ENCODE results near the gene PPFIA3. TPM values are rescaled to one million over a fixed set of nuclear protein-coding genes. Genes with fewer than 3 reads are reported as not detected.

PPFIA3 gene
- total and polyA plus RNA-seq, 2 of the 4 experiments (the other 2 are of a cell fraction), result 0.90 to 2.4 TPM

DNA sequence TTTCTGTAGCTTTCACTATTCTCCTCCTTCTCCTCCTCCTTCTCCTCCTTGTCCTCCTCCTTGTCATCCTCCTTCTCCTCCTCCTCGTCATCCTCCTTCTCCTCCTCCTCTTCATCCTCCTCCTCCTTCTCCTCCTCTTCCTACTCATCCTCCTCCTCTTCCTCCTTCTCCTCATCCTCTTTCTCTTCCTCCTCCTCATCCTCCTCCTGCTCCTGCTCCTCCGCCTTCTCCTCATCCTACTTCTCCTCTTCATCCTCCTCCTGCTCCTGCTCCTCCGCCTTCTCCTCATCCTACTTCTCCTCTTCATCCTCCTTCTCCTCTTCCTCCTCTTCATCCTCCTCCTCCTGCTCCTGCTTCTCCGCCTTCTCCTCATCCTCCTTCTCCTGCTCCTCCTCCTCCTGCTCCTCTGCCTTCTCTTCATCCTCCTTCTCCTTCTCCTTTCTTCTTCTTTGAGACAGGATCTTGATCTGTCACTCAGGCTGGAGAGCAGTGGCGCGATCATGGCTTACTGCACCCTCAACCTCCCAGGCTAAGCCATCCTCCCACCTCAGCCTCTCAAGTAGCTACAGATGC is 74.6 kb downstream of the PPFIA3 start:
- Histone ChIP-seq H2AFZ (replicated peaks; ENCODE audit: low read length, poor library complexity) (no peak overlapping the region), H2BK15ac (ENCODE audit: low read depth, low read length) (no peak overlapping the region), H4K91ac (ENCODE audit: insufficient read depth, low read depth, low read length) (no peak overlapping the region), H3K4me1 (ENCODE audit: control insufficient read depth, insufficient read depth, low read length) (no peaks in the 10 kb centered on the region), H2AK5ac (ENCODE audit: low read depth, low read length) (no peak overlapping the region), H3K23ac (ENCODE audit: low read depth, low read length) (no peak overlapping the region), H4K5ac (ENCODE audit: low read depth, low read length) (no peak overlapping the region), H3K27ac (ENCODE audit: insufficient read depth, low read length) (no peak overlapping the region), H3K4me3 (ENCODE audit: insufficient read depth, low read depth, low read length) (no peak overlapping the region), H3K4me2 (ENCODE audit: low read depth, low read length) (no peak overlapping the region), H3K79me1 (ENCODE audit: low read depth in 1 of 2, low read length in 2 of 2) (no peaks in the 10 kb centered on the region), H3K9me1 (ENCODE audit: insufficient read depth, low read length) (0 out of 2 replicates have a peak, but pooled peaks cover under 1% of the 10 kb centered on the region), H3K14ac (replicated peaks; ENCODE audit: low read depth, low read length) (no peak overlapping the region), H3K9ac (ENCODE audit: low read depth, low read length) (no peak overlapping the region), H2BK120ac (ENCODE audit: low read depth, low read length) (no peak overlapping the region), H3K18ac (ENCODE audit: low read depth, low read length) (no peak overlapping the region), H2BK5ac (ENCODE audit: low read depth, low read length, poor library complexity, severe bottlenecking) (no peak overlapping the region), H3K56ac (ENCODE audit: extremely low read depth, insufficient read depth, low read length) (no peak overlapping the region), H3K36me3 (ENCODE audit: control insufficient read depth, insufficient read depth, low read length) (peaks cover 24% of the 10 kb centered on the region), H3K27me3 (ENCODE audit: control insufficient read depth, insufficient read depth, low read length) (no peaks in the 10 kb centered on the region), H2BK20ac (ENCODE audit: low read depth, low read length) (no peak overlapping the region), H3K4ac (ENCODE audit: low read depth, low read length) (no peak overlapping the region), H2AK9ac (replicated peaks; ENCODE audit: low read depth, low read length, poor library complexity) (no peak overlapping the region), H4K8ac (ENCODE audit: low read depth in 2 of 2, low read length in 2 of 2) (no peak overlapping the region), H4K20me1 (ENCODE audit: insufficient read depth, low read length) (no peaks in the 10 kb centered on the region; the same call in none of the 2 replicates), H3K9me3 (ENCODE audit: control insufficient read depth, insufficient read depth, low read length) (no peaks in the 10 kb centered on the region)
- POLR2A ChIA-PET (ENCODE audit: unreplicated experiment), result no interaction called here
- no TSS peak for BruUV-seq (replicated peaks)
- in situ Hi-C loops (cut with MboI; ENCODE audit: low sequenced_read_pairs), result no loop called here
- ATAC-seq (ENCODE audit: low read depth) (no peak), DNase-seq (no peak)
- CTCF ChIA-PET, result no interaction called here
- TF ChIP-seq, protein P1, sequence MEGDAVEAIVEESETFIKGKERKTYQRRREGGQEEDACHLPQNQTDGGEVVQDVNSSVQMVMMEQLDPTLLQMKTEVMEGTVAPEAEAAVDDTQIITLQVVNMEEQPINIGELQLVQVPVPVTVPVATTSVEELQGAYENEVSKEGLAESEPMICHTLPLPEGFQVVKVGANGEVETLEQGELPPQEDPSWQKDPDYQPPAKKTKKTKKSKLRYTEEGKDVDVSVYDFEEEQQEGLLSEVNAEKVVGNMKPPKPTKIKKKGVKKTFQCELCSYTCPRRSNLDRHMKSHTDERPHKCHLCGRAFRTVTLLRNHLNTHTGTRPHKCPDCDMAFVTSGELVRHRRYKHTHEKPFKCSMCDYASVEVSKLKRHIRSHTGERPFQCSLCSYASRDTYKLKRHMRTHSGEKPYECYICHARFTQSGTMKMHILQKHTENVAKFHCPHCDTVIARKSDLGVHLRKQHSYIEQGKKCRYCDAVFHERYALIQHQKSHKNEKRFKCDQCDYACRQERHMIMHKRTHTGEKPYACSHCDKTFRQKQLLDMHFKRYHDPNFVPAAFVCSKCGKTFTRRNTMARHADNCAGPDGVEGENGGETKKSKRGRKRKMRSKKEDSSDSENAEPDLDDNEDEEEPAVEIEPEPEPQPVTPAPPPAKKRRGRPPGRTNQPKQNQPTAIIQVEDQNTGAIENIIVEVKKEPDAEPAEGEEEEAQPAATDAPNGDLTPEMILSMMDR (conservative IDR thresholded peaks at IDR 0.05; ENCODE audit: low read depth, low read length), result no peak
- TF ChIP-seq MAFK (IDR thresholded peaks at IDR 0.05; ENCODE audit: low read depth, low read length) (no peak), BHLHE40 (IDR thresholded peaks at IDR 0.05; ENCODE audit: low read depth, low read length) (no peak), MXI1 (IDR thresholded peaks at IDR 0.05; ENCODE audit: borderline replicate concordance, low read depth, low read length) (no peak), NFE2L2 (IDR thresholded peaks at IDR 0.05; ENCODE audit: low read depth, low read length) (no peak), RAD21 (IDR thresholded peaks at IDR 0.05; ENCODE audit: low read length) (no peak), POLR2A (IDR thresholded peaks at IDR 0.05; ENCODE audit: low read depth, low read length) (no peak), RCOR1 (IDR thresholded peaks at IDR 0.05; ENCODE audit: insufficient replicate concordance, low read length) (no peak), SMC3 (IDR thresholded peaks at IDR 0.05; ENCODE audit: low read depth, low read length) (no peak), CHD1 (IDR thresholded peaks at IDR 0.05; ENCODE audit: low read depth, low read length) (no peak), CEBPB (IDR thresholded peaks at IDR 0.05; ENCODE audit: low read depth, low read length) (no peak), MAZ (IDR thresholded peaks at IDR 0.05; ENCODE audit: borderline replicate concordance, low read depth, low read length) (no peak), RFX5 (IDR thresholded peaks at IDR 0.05; ENCODE audit: low read depth, low read length) (no peak), FOS (IDR thresholded peaks at IDR 0.05; ENCODE audit: low read depth, low read length) (no peak)
- TF ChIP-seq, protein P2, sequence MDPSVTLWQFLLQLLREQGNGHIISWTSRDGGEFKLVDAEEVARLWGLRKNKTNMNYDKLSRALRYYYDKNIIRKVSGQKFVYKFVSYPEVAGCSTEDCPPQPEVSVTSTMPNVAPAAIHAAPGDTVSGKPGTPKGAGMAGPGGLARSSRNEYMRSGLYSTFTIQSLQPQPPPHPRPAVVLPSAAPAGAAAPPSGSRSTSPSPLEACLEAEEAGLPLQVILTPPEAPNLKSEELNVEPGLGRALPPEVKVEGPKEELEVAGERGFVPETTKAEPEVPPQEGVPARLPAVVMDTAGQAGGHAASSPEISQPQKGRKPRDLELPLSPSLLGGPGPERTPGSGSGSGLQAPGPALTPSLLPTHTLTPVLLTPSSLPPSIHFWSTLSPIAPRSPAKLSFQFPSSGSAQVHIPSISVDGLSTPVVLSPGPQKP (IDR thresholded peaks at IDR 0.05; ENCODE audit: borderline replicate concordance, low read depth, low read length), result no peak
- TF ChIP-seq, protein P3, sequence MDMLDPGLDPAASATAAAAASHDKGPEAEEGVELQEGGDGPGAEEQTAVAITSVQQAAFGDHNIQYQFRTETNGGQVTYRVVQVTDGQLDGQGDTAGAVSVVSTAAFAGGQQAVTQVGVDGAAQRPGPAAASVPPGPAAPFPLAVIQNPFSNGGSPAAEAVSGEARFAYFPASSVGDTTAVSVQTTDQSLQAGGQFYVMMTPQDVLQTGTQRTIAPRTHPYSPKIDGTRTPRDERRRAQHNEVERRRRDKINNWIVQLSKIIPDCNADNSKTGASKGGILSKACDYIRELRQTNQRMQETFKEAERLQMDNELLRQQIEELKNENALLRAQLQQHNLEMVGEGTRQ (IDR thresholded peaks at IDR 0.05; ENCODE audit: low read depth, low read length), result no peak
- intact Hi-C loops (cut with micrococcal nuclease), result no loop called here
- dilution Hi-C loops (cut with HindIII; ENCODE audit: low sequenced_read_pairs, unreplicated experiment), result no loop called here
- WGBS, 2 experiments (ENCODE audit: extremely low coverage in 2 of 2, insufficient read length in 1 of 2), result 80 to 89% methylated on average over 1 to 4 of the region's 6 CpGs
